ENCODE results near the gene GFER.
"Not testable (repeated sequence)": the region's sequence is repeated elsewhere in the genome, so short reads cannot be mapped to it uniquely, and the experiment has no call there.

The GFER gene

DNA sequence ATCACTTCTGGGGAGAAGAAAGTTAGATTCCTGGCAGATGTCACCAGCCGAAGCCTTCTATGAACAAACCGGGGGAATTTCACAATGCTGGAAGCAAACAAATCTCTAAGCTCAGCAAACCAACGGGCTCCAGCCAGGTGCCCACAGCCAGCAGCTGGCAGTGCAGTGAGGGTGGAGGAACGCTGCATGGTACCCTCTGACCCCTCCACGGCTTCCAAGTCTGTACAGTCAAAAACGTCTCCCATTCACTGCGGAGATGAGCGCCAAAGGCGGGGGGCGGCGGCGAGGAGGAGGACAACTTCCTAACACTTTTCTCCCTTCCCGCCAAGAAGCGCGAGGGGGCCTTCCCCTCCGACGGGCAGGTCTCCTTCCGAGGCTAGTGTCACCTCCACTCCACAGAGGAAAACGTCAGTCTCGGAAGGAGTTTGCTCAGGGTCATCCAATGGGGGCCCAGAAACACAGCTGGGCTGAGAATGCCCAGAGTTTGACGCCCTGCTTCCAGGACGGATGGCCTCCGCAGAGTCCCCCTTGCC, 24.7 kb downstream of the GFER start:
- no peak for DNase-seq

DNA sequence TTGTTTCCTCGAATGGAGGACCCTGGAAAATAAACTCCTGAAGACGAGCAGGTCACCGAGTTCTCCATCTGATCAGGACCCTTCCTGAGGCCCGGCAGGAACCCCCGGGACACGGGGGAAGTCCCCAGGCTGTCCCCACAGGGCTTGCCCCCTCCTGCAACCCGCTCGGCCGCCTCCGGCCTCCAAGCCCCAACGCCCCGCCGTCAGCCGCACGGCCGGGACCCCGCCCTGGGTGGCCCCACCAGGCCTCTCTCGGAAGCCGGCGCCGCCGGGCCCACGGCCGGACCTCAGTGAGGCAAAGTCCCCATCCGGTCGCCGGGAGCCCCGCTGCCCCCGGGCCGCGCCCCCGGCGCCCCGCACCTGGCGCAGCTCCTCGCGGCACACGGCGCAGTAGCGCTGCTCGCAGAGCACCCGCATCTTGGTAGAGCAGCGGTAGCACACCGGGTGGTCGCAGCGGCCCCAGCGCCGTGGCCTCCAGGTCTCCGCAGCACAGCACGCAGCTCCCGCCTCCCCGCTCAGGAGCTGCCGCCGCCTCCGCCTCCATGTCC, 25.2 kb downstream of the GFER start:
- DNase-seq: no peak

DNA sequence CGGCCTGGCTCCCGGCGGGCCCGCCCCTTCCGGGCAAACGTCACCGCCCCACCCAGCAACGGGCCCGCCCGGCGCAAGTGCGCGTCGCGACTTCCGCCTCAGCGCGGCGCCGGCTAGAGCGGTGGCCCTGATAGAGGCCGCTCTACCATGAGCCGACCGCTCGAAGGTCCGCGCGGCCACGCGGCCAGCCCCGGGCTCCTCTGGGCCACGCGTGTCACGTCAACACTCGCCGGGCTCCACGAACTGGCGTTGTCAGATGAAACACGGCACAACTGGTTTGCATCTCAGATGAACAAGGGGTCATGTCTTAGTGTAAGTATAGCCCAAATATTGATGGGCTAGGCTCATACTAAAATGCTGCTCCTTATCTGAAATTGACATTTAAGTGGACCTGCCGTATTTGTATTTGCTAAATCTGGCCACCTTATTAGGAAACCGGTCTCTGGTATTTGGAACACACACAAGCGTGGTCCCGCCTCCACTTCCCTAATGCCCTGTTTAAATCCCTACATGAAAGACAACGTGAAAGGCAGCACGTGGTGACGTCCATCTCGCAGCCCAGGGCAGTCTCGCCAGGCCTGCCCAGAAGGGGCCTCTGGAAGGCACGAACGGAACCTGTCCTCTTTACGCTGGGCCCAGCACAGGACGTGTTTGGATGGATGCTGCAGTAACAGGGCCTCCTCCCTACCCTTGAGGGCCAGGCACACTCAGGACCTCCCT, 26.0 kb downstream of the GFER start, which contains the start of gene ZNF598:
Gene ZNF598, minus strand, starts transcription at position 31 of the 720 bp plus-strand sequence.
- peak; percentile 66 for DNase-seq

DNA sequence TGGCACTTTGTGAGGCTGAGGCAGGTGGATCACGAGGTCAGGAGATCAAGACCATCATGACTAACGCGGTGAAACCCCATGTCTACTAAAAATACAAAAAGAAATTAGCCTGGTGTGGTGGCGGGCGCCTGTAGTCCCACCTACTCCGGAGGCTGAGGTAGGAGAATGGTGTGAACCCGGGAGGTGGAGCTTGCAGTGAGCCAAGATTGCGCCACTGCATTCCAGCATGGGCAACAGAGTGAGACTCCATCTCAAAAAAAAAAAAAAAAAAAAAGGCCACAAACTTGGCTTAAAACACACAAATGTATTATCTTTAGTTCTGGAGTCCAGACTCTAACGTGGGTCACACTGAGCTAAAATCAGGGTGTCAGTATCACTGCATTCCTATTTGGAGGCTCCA, 27.7 kb downstream of the GFER start:
- not testable (repeated sequence) for DNase-seq

DNA sequence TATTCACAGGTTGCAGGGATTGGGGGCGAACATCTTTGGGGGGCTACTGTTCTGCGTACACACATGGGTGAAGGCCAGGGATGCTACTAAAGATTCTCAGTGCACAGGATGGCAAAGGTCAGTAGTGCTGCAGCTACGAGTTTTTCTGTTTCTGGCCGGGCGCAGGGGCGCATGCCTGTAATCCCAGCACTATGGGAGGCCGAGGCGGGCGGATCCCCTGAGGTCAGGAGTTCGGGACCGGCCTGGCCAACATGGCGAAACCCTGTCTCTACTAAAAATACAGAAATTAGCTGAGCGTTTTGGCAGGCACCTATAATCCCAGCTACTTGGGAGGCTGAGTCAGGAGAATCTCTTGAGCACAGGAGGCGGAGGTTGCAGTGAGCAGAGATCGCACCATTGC, 29.5 kb downstream of the GFER start:
- DNase-seq: no peak

DNA sequence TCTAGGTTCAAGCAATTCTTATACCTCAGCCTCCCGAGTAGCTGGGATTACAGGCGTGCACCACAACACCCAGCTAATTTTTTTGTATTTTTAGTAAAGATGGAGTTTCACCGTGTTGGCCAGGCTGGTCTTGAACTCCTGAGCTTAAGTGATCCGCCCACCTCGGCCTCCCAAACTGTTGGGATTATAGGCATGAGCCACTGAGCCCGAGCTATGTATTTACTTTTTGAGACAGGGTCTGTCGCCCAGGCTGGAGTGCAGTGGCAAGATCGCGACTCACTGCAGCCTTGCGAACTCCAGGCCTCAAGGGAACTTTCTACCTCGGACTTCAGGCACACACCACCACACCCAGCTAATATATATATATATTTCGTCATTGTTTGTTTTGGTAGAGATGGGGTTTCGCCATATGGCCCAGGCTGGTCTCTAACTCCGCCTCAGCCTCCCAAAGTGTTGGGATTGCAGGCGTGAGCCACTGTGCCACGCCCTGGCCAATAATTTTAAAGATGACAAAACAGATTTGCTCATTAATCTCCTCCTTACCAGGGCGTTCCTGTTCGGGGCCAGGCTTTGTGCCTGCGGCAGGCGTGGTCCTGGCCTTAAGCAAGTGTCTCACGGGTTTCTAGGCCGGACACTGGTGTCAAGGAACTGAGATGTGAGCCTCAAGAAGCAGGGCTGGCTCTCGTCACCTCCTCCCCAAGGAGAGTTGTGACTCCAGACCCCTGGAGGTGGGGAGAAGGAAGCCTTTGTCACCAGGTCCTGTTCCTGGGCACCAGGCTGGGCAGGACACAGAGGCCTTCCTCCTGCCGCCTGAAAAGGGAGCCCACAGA, 31.3 kb downstream of the GFER start:
- DNase-seq: no peak

DNA sequence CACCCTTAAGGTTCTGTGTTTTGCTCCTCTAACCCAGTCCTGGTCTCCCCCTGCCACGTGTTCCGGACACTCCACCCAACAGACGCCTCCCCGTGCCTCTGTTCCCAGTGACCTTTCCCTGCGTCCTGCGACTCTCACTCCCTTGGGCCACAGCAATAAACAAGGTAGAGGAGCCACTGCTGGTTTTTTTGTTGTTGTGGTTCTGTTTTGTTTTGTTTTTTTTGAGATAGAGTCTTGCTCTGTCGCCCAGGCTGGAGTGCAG, 31.9 kb downstream of the GFER start:
- DNase-seq: no peak

DNA sequence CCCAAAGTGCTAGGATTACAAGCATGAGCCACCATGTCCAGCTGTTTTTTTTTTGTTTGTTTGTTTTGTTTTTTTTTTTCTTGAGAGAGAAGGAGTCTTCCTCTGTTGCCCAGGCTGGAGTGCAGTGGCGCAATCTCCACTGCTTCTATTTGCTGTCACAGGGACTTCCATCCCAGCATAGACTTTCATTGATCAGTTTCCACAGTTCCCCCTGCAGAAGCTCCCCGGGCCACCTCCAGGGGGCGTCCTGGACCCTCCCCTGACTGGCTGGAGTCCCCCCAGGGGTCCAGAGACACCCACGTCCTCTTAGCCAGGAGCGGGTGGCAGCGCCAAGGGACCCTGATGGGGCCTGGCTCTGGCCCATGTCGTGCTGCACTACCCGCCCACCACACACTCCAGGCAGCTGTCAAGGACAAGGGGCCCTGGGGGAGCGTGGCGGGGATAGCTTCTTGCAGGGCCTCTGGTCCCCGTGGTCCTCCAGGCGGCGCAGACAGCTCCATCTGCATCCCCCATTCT, 32.5 kb downstream of the GFER start:
- no peak for DNase-seq

DNA sequence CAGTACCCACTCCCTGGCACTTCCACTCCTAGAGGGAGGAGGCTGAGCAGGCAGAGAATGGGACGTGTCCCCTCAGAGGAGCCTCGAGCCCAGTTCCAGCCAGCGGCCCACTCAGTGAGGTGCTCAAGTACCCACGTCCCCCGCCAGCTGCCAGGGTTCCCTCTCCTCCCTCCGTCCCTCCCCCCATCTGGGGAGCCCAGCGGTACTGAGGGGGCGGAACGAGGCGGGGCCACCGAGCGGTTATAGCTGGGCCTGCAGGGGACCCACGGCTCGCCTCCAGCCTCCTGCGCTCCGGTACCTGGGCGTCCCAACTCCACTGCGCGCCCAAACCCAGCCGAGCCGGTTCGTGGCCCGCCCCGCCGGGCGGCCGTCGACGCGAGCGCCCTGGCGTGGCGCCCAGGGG, 35.5 kb downstream of the GFER start, which contains the start of gene NPW:
Gene NPW, plus strand, starts transcription at position 268 of the 403 bp plus-strand sequence.
- DNase-seq: peak; percentile 8

DNA sequence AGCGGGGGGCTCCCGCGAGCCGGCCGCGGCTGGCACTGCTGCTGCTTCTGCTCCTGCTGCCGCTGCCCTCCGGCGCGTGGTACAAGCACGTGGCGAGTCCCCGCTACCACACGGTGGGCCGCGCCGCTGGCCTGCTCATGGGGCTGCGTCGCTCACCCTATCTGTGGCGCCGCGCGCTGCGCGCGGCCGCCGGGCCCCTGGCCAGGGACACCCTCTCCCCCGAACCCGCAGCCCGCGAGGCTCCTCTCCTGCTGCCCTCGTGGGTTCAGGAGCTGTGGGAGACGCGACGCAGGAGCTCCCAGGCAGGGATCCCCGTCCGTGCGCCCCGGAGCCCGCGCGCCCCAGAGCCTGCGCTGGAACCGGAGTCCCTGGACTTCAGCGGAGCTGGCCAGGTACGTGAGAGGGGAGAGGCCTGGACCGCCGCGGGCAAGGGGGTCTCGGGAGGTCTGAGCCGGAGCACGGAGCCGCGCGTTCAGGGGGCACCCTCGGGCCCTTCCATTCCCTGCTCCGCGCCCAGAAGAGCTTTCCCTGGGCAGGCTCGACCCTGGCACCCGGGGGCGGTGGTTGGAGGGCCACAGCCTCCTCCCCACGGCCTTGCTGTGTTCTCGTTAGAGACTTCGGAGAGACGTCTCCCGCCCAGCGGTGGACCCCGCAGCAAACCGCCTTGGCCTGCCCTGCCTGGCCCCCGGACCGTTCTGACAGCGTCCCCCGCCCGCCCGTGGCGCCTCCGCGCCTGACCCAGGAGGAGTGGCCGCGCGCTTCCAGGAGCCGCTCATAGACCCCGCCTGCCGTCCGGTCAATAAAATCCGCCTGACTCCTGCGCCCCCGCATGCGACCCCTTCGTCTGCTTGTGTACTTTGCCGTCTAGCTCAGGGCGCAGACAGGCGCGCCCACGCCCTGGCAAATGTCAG, 36.2 kb downstream of the GFER start:
- DNase-seq: no peak

DNA sequence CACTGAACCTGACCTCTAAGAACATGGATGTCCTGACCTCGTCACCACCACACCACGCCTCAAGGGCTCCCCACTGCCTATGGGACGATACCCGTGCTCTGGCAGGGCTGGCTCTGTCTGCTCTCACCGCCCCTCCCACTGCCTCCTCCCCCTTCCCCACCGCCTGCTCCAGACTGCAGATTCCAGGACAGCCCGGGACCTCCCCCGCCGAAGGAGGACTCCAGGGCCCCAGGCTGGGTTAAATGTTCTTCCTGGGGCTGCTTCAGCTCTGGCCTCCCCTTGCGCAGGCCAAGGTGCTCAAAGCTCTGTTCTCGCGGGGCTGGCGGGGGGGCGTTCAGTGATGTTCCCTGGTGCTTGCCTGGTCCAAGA, 38.7 kb downstream of the GFER start:
- no peak for DNase-seq

DNA sequence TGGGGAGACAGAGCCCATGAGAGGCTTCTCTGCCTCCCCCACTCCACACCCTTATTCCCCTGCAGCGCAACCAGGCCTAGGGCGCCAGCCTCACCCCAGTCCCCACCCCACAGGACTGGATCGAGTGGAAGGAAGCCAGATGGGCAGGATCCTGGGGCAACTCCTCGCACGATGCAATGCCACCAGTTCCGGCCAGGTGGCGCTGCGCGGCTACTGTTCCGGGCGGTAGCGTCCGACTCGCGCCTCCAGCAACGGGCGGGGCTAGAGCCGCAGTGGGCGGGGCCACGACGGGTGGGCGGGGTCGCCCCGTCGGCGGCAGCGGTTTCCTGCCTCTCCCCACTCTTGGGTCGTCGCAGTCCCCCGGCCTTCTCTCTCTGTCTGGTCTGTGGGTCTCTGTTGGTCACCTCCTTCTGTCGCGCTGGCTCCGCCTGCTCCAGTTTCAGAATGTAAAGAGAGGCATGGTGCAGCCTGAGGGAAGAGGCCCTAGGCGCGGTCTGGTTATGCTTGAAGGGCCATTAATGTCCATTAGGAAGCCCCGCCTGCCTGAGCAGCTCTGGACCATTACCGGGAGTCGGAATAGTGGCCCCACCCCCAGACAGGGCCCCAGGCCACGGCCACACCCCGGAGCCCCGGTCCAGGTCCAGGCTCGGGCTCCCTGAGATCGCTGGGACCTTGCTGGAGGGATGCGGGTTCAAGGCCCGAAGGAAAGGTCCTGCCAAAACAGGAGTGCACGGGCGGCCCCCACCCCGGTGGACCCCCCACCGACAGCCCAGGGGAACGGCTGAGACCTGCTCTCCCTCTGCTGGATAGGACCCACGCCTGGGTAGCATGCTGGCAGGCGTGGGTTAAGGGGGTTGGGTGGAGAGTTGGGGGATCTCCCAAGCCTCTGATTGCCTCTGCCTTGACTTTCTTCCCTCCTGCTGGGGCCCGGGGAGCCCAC, 39.4 kb downstream of the GFER start:
- DNase-seq: peak; percentile 62

DNA sequence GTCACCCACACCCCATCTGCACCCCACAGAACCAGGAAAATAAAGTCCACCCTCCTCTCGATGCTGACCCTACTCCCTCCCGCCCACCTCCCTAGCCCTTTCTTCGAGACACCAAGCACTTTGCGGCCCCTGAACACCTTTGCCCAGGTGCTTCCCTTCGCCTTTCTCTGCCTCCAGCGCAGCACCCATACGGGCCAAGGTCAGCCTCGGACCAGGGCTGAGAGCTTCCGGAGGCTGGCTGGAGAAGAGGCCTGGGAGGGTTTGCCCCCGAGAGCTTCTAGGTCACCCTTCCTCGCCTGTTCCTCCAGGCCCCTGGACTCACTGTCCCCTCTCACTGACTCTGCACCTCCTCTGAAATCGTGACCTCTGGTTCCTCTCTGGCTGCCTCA, 40.0 kb downstream of the GFER start:
- DNase-seq: no peak

DNA sequence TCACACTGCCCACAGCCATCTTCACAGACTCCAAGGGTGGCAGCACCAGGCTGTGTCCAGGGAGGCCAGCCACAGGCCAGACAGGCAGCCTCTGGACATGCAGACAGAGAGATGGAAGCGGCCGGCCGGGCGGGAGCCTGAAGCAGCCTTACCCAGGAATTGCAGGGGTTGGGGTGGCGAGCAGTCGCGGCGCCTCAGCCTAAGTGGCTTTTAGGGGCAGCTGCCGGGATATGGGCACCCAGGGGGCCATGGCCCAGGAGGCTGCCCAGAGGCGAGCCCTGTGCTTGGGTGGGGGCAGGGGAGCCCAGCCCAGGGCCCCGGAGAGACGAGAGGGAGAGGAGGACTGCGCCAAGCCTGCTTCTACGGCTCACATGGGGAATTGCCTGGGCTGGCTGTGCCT, 41.3 kb downstream of the GFER start:
- no peak for DNase-seq

DNA sequence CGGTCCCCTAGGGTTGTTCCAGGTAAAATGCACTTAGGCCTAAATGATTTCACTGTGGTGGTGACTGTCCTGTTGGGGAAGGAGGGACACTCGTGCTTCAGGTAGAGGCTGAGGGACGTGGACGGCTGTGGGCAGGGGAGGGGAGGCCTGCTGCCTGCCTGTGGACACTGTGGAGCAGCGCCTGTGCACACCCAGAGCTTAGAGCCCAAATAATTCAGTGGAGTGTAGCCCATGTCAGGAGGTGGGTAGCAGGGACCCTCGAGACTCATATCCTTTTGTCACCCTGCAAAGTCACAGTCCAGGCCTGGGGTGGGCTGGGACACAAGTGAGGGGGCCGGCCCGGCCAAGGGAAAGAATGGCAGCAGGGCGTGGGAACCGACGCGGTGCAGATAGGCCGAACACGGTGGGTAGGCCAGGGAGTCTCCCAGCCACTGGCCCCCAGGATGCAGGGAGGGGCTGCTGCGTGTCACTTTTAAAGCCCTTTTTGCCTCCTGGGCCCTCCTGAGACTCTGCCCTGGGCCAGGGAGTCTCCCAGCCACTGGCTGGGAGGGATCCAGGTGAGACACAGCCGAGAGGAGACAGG, 42.0 kb downstream of the GFER start:
- DNase-seq: no peak

DNA sequence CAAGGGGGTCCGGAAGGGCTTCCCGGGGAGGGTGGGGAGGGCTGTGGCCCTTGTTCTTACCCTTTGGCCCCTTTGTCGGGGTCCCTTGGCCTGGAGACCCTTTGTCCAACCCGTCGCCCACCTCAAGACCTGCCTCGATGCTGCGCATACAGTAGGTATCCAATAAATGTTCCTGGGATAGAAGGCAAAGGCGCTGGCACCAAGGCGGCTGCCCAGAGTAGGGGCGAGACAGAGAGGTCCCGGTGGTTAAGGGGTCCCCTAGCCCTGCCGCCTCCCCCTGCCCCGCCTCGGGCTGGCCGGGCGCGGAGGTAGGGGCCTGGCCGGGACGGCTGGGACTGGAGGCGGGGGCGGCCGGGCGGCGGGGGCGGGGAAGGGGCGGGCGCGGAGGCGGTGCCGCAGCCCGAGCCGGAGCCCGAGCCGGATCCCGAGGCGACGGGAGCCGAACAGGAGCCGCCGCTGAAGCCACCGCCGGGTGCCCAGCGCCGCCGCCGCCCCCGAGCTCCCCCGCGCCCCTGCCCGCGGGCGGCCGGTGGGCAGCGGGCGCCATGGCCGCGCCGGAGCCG, 42.5 kb downstream of the GFER start, which contains the start of gene NHERF2:
Gene NHERF2, plus strand, starts transcription at position 442 of the 563 bp plus-strand sequence. Its CDS starts 104 bp downstream, at position 546.
- DNase-seq: no peak

DNA sequence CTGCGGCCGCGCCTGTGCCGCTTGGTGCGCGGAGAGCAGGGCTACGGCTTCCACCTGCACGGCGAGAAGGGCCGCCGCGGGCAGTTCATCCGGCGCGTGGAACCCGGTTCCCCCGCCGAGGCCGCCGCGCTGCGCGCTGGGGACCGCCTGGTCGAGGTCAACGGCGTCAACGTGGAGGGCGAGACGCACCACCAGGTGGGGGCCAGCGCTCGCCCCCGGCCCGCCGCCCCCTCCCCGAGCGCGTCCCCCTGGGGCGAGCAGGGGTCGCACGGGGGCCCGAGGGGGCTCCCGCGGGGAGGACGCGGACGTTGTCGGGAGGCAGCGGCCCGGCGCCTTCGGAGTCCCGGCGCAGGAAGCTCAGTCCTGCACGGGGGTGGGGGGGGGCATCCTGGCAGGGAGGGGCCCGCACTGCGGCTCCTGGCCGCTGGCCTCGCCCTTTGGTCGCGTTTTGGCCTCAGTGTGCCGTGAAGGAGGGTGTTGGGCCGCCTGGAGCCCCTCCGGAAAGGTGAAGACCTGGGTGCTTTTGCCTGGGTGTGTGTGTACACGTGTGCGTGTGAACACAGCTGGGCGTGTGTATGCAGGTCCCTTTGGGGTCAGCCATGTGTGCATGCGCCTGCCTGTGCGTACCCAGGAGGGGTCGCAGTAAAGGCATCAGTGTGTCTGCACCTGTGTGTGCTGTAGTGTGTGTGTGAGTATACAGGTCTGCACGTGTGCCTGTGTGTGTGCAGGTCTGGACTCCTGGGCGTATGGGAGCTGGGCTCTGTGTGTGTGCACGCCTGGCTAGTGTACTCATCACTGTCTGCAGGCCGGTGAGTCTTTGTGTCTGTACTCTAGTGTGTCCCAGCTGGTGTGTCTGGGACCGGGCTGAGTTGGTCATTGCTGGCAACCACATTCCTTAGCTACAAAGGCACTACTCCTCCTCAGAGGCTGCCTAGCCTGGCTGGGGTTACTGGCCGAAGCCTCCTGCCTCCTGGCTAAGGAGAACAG, 43.3 kb downstream of the GFER start:
- DNase-seq: no peak

DNA sequence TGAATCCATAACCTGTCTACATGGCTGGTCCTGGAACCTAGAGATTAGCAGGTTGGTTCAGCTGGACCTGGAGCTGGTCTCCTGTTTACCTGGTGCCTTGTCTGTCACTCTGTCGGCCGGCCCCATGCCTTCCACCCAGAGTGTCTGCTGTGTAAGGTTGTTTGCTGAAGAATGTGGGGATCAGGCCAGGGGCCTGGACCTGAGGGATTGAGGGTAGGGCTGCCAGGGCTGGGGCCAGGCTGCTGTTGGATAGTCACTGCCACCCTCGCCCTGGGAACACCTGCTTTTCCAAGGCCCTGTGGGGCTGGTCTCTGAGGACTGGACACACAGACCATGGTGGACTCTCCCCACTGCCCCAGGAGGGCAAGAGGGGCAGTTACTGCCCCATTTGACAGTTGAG, 44.2 kb downstream of the GFER start:
- DNase-seq: no peak

DNA sequence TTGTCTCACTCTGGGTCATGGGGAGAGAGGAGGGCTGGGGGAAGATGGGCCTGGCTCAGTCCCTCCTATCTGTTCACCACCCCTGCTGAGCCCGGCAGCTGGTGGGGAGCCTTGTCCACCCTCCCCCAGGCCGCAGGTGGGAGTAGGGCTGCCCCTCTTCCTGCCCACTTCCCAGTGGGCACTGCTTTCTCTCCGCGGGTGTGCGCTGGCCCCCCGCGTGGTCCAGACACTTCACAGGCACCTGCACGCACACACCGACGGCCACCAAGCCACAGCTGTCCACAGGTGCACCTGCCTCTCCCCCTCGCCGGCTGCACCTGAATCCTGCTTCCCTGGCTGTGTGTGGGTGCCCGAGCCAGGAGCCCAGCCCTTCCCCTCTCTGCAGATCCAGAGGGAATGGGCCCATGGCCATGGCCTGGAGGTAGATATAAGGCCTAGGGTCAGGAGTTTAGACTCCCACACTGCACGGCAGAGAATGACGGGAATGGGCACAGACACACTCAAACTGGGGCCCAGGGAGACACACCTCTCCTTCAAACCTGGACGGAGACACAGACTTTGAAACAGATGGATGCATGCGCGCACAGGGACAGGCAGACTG, 44.7 kb downstream of the GFER start:
- no peak for DNase-seq

All from NCI-H1105 treated with DMSO at 0.1 percent for 48 hours (cell line).